ENCODE results near the gene ITGA3. TPM values are rescaled to one million over a fixed set of nuclear protein-coding genes. Genes with fewer than 3 reads are reported as not detected.

Gene ITGA3
- total and polyA plus RNA-seq, 2 of the 13 experiments (the other 11 are each of a cell fraction or from before 2014, with no cell fraction given): 0.48 to 0.69 TPM

DNA sequence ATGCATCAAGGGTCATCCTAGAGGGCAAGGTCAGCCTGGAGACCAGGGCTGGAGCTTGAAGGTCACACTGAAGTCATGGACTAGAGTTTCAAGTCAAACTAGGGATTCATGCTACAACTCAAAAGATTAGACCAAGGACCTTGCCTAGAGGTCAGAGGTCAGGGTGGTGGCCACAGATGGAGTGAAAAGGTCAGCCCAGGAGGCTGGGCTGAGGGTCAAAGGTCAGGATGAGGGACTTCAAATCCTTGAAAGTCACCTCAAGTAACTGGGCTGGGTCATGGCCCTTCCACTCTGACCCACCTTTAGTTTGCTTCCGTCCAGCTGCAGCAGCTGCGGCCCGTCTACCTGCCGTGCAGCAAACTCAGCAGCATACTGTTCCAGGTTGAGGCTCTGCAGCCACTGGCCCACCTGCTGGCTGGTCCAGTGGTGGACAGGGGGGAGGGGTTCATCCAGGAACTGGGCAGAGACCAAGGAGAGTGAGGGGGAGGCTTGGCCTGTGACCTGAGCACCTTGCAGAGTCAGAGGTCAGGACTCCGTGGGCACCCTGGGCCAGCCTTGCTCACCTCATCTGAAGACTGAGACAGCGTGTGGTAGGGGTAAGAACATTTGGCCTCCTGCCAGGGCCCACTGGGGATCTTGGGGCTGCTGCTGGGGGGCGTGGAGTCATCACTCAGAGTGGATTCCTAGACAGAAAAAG lies 57.9 kb downstream of the ITGA3 start (continued):
- TF ChIP-seq, protein P1, sequence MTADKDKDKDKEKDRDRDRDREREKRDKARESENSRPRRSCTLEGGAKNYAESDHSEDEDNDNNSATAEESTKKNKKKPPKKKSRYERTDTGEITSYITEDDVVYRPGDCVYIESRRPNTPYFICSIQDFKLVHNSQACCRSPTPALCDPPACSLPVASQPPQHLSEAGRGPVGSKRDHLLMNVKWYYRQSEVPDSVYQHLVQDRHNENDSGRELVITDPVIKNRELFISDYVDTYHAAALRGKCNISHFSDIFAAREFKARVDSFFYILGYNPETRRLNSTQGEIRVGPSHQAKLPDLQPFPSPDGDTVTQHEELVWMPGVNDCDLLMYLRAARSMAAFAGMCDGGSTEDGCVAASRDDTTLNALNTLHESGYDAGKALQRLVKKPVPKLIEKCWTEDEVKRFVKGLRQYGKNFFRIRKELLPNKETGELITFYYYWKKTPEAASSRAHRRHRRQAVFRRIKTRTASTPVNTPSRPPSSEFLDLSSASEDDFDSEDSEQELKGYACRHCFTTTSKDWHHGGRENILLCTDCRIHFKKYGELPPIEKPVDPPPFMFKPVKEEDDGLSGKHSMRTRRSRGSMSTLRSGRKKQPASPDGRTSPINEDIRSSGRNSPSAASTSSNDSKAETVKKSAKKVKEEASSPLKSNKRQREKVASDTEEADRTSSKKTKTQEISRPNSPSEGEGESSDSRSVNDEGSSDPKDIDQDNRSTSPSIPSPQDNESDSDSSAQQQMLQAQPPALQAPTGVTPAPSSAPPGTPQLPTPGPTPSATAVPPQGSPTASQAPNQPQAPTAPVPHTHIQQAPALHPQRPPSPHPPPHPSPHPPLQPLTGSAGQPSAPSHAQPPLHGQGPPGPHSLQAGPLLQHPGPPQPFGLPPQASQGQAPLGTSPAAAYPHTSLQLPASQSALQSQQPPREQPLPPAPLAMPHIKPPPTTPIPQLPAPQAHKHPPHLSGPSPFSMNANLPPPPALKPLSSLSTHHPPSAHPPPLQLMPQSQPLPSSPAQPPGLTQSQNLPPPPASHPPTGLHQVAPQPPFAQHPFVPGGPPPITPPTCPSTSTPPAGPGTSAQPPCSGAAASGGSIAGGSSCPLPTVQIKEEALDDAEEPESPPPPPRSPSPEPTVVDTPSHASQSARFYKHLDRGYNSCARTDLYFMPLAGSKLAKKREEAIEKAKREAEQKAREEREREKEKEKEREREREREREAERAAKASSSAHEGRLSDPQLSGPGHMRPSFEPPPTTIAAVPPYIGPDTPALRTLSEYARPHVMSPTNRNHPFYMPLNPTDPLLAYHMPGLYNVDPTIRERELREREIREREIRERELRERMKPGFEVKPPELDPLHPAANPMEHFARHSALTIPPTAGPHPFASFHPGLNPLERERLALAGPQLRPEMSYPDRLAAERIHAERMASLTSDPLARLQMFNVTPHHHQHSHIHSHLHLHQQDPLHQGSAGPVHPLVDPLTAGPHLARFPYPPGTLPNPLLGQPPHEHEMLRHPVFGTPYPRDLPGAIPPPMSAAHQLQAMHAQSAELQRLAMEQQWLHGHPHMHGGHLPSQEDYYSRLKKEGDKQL (CRISPR knock-in tag; IDR thresholded peaks at IDR 0.05; ENCODE audit: low read depth): no peak
- TF ChIP-seq ZNF75D (CRISPR knock-in tag; IDR thresholded peaks at IDR 0.05; ENCODE audit: borderline replicate concordance) (no peak), ZNF672 (CRISPR knock-in tag; IDR thresholded peaks at IDR 0.05) (no peak), FOSL1 (CRISPR knock-in tag; IDR thresholded peaks at IDR 0.05; ENCODE audit: borderline replicate concordance) (no peak), TBX2 (CRISPR knock-in tag; IDR thresholded peaks at IDR 0.05; ENCODE audit: borderline replicate concordance) (no peak), KLF12 (CRISPR knock-in tag; IDR thresholded peaks at IDR 0.05; ENCODE audit: borderline replicate concordance) (no peak), ZSCAN30 (CRISPR knock-in tag; IDR thresholded peaks at IDR 0.05) (no peak), SP5 (CRISPR knock-in tag; IDR thresholded peaks at IDR 0.05; ENCODE audit: borderline replicate concordance, low read depth) (no peak), ZNF367 (CRISPR knock-in tag; IDR thresholded peaks at IDR 0.05; ENCODE audit: borderline replicate concordance) (no peak), RXRA (CRISPR knock-in tag; IDR thresholded peaks at IDR 0.05) (no peak), AGO1 (IDR thresholded peaks at IDR 0.05; ENCODE audit: low read depth, low read length, poor library complexity, severe bottlenecking) (peak; percentile 75), HMGA1 (CRISPR knock-in tag; conservative IDR thresholded peaks at IDR 0.05) (no peak), PTBP1 (IDR thresholded peaks at IDR 0.05; ENCODE audit: low read depth, low read length, poor library complexity, severe bottlenecking) (no peak)
- TF ChIP-seq, protein P2, sequence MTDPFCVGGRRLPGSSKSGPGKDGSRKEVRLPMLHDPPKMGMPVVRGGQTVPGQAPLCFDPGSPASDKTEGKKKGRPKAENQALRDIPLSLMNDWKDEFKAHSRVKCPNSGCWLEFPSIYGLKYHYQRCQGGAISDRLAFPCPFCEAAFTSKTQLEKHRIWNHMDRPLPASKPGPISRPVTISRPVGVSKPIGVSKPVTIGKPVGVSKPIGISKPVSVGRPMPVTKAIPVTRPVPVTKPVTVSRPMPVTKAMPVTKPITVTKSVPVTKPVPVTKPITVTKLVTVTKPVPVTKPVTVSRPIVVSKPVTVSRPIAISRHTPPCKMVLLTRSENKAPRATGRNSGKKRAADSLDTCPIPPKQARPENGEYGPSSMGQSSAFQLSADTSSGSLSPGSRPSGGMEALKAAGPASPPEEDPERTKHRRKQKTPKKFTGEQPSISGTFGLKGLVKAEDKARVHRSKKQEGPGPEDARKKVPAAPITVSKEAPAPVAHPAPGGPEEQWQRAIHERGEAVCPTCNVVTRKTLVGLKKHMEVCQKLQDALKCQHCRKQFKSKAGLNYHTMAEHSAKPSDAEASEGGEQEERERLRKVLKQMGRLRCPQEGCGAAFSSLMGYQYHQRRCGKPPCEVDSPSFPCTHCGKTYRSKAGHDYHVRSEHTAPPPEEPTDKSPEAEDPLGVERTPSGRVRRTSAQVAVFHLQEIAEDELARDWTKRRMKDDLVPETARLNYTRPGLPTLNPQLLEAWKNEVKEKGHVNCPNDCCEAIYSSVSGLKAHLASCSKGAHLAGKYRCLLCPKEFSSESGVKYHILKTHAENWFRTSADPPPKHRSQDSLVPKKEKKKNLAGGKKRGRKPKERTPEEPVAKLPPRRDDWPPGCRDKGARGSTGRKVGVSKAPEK (CRISPR knock-in tag; IDR thresholded peaks at IDR 0.05; ENCODE audit: borderline replicate concordance): no peak
- TF ChIP-seq, protein P3, sequence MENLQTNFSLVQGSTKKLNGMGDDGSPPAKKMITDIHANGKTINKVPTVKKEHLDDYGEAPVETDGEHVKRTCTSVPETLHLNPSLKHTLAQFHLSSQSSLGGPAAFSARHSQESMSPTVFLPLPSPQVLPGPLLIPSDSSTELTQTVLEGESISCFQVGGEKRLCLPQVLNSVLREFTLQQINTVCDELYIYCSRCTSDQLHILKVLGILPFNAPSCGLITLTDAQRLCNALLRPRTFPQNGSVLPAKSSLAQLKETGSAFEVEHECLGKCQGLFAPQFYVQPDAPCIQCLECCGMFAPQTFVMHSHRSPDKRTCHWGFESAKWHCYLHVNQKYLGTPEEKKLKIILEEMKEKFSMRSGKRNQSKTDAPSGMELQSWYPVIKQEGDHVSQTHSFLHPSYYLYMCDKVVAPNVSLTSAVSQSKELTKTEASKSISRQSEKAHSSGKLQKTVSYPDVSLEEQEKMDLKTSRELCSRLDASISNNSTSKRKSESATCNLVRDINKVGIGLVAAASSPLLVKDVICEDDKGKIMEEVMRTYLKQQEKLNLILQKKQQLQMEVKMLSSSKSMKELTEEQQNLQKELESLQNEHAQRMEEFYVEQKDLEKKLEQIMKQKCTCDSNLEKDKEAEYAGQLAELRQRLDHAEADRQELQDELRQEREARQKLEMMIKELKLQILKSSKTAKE (CRISPR knock-in tag; IDR thresholded peaks at IDR 0.05; ENCODE audit: borderline replicate concordance): no peak
- TF ChIP-seq, protein P4, sequence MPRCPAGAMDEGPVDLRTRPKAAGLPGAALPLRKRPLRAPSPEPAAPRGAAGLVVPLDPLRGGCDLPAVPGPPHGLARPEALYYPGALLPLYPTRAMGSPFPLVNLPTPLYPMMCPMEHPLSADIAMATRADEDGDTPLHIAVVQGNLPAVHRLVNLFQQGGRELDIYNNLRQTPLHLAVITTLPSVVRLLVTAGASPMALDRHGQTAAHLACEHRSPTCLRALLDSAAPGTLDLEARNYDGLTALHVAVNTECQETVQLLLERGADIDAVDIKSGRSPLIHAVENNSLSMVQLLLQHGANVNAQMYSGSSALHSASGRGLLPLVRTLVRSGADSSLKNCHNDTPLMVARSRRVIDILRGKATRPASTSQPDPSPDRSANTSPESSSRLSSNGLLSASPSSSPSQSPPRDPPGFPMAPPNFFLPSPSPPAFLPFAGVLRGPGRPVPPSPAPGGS (CRISPR knock-in tag; IDR thresholded peaks at IDR 0.05): no peak
